ENCODE results near the gene VCPKMT.

DNA sequence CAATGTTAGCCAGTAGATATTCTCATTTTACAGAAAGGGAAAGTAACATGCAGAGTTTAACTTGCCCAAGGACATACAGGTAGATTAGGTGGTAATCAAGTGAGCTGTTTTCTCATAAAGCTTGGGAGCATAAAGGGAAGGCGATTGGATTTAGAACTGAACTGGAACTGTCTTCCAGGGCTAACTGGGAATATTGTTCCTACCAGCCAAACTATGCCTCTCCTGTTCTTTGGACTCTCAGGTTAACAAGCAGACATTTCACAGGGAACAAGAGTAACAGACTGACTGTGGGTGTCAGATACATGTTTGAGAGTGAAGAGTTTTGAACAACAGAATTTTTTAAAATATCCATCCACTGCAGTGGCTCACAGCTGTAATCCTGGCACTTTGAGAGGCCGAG lies 15.6 kb downstream of the VCPKMT start:
- TF ChIP-seq, protein P1, sequence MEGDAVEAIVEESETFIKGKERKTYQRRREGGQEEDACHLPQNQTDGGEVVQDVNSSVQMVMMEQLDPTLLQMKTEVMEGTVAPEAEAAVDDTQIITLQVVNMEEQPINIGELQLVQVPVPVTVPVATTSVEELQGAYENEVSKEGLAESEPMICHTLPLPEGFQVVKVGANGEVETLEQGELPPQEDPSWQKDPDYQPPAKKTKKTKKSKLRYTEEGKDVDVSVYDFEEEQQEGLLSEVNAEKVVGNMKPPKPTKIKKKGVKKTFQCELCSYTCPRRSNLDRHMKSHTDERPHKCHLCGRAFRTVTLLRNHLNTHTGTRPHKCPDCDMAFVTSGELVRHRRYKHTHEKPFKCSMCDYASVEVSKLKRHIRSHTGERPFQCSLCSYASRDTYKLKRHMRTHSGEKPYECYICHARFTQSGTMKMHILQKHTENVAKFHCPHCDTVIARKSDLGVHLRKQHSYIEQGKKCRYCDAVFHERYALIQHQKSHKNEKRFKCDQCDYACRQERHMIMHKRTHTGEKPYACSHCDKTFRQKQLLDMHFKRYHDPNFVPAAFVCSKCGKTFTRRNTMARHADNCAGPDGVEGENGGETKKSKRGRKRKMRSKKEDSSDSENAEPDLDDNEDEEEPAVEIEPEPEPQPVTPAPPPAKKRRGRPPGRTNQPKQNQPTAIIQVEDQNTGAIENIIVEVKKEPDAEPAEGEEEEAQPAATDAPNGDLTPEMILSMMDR (IDR thresholded peaks at IDR 0.05; ENCODE audit: insufficient read depth, low read length, poor library complexity, severe bottlenecking) = no peak
- no peak for TF ChIP-seq EZH2phosphoT487 (conservative IDR thresholded peaks at IDR 0.05; ENCODE audit: low read length)

All from SU-DHL-6 (cell line).